HFF-Myc (cell line): ENCODE data around the gene CD99.

Source experiments
- DNase-seq: peaks from one replicate; pipeline ENCODE4 v3.0.0-alpha.2; 2011; ENCODE audit warnings: low read depth; ENCODE audit errors: extremely low read depth
- H3K4me3 ChIP-seq: replicated peaks from 2 replicates; pipeline ENCODE4 v1.5.1; 2011; ENCODE audit warnings: low read depth, mild to moderate bottlenecking, control low read depth, low read length
- TF ChIP-seq, protein P1 (sequence below): IDR thresholded peaks from 2 replicates; pipeline ENCODE4 v1.5.1; 2012; ENCODE audit warnings: mild to moderate bottlenecking, low read depth, low read length, control low read depth; ENCODE audit errors: missing control alignments

The CD99 gene, protein sequence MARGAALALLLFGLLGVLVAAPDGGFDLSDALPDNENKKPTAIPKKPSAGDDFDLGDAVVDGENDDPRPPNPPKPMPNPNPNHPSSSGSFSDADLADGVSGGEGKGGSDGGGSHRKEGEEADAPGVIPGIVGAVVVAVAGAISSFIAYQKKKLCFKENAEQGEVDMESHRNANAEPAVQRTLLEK

DNA sequence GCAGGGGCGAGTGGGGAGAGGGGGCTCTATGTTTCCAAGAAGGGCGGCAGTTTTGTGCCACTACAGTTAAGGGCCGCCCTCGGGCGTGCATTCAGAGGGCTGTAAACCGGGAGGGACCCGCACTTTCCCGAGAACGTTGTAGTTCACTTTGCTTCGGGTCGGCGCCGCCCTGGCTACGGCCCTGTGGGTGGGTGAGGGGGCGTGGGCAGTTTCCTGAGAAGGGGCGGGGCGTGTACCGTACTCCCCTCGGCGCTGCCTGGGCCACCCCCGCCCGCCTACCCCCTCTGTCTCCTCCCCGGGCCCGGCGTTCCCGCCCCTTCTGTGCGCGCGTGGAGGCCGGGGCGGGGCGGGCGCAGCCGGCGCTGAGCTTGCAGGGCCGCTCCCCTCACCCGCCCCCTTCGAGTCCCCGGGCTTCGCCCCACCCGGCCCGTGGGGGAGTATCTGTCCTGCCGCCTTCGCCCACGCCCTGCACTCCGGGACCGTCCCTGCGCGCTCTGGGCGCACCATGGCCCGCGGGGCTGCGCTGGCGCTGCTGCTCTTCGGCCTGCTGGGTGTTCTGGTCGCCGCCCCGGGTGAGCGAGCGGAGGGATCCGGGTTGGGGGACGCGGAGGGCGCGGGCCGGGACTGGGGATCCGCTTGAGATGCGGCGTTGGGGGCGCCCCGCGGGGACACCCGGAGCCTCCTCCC is at the start of gene CD99:
CD99 (plus strand) TSS at position 440 of the 687 bp plus-strand sequence; CDS start at position 506, 66 bp downstream.
- peak within 1 kb of the TSS; percentile 89 for H3K4me3 ChIP-seq
- no peak for DNase-seq
- TF ChIP-seq, protein P1, sequence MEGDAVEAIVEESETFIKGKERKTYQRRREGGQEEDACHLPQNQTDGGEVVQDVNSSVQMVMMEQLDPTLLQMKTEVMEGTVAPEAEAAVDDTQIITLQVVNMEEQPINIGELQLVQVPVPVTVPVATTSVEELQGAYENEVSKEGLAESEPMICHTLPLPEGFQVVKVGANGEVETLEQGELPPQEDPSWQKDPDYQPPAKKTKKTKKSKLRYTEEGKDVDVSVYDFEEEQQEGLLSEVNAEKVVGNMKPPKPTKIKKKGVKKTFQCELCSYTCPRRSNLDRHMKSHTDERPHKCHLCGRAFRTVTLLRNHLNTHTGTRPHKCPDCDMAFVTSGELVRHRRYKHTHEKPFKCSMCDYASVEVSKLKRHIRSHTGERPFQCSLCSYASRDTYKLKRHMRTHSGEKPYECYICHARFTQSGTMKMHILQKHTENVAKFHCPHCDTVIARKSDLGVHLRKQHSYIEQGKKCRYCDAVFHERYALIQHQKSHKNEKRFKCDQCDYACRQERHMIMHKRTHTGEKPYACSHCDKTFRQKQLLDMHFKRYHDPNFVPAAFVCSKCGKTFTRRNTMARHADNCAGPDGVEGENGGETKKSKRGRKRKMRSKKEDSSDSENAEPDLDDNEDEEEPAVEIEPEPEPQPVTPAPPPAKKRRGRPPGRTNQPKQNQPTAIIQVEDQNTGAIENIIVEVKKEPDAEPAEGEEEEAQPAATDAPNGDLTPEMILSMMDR: no peak

DNA sequence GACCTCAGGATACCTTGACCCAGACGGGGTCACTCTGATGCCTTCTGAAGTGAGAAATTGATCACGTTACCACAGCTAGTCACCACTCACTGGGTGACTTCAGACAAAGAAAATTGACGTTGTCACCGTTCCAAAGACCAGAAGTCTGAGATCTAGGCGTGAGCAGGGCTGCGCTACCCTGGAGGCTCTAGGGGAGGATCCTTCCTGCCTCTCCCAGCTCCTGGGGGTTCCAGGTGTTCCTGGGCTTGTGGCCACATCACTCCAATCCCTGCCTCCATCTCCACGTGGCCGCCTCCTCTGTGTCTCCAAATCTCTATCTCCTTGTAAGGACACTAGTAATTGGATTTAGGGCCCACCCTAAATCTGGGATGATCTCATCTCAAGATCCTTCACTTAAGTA is 48.9 kb upstream of the CD99 start:
- TF ChIP-seq, protein P1: no peak
- DNase-seq: no peak
- no peak overlapping the region for H3K4me3 ChIP-seq

DNA sequence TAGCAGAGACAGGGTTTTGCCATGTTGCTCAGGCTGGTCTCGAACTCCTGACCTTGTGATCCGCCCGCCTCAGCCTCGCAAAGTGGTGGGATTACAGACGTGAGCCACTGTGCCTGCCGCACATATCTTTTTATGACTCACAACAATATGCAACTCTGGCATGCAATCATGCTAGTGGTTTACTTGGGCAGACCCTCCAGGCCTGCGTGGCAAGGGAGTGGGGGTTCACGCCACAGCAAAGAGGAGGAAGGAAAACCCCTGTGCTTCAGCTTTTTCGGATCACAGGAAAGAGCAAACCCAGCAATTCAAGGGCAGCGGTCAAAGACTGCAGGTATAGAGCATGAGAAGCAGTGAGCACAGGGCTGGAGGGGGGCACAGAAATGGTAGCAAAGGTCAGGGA is 48.3 kb upstream of the CD99 start:
- H3K4me3 ChIP-seq: no peak overlapping the region
- TF ChIP-seq, protein P1: no peak
- no peak for DNase-seq

DNA sequence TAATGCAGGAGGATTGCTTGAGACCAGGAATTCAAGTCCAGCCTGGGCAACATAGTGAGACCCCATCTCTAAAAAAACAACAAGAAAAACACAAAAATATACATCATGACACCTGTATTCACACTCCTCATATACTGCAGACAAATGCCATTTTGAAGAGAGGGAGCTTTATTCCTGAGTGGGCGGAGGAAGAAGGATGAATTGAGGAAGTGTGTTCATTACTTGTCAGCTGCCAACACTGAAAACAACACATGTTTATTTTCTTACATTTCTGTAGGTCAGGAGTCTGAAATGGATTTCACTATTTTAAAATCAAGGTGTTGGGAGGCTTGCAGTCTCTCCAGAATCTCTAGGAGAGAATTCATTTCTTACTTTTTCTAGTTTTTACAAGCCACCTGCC is 47.2 kb upstream of the CD99 start:
- H3K4me3 ChIP-seq: no peak overlapping the region
- TF ChIP-seq, protein P1: no peak
- DNase-seq: no peak

DNA sequence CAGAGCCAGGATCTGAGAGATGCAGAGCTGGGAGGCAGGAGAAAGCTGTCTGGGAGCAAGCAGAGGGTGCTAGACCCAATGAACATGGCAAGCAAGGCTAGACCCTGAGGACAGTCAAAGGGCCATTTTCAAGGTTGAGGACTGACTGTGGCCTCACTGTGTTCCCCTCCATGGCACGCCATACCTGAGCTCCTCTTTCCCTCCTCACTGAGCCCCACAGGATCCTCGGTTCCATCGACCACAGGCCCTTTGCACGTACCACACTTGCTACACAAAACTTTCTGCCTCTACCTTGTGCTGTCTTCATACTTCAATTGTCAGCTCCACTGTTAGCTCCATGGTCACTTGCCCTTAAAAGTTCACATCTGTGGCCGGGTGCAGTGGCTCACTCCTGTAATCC is 45.5 kb upstream of the CD99 start:
- no peak for DNase-seq
- H3K4me3 ChIP-seq: no peak overlapping the region
- TF ChIP-seq, protein P1: no peak

DNA sequence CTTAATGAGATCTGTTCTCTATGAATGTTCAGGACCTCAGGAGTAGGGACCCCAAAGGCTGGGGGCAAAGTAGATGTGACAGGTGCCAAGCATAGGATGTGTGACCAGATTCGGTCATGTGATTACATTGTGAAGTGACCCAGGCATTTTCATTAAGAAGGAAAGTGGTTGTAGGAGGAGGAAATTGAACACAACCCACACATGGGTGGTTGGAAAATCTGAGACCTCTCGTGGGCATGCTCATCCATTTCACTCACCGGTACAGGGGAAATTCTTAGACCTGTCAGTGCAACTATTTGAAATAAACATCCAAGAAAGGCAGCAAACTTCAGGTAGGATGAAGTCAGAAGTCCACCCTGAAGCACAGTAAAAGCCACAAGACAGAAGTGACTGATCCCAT is 43.5 kb upstream of the CD99 start:
- no peak overlapping the region for H3K4me3 ChIP-seq
- no peak for DNase-seq
- TF ChIP-seq, protein P1: no peak

DNA sequence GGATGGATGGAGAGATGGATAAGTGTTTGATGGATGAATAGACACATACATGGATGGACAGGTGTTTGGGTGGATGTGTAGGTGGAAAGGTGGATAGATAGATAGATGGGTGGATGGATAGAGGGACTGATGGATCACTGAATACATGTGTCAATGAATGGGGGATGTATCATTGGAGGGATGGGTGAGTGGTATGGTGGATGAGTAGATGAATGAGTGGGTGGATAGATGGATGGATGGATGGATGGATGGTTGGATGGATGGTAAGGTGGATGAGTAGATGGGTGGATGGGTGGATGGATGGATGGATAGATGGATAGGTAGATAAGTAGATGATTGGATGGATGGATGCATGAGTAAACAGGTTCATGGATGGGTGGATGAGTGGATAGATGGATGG is 41.1 kb upstream of the CD99 start:
- no peak for DNase-seq
- no peak overlapping the region for H3K4me3 ChIP-seq
- TF ChIP-seq, protein P1: no peak
